Measurements from ENCODE around the gene RAI1.

The RAI1 gene

GRCh38 chr17:17663160-17664063, 17.8 kb upstream of the RAI1 start (continued):
- peak; percentile 87 for TF ChIP-seq ZNF600 (tag by site-specific recombination; IDR thresholded peaks at IDR 0.05)
- TF ChIP-seq KLF1 (tag by site-specific recombination; IDR thresholded peaks at IDR 0.05), result peak; percentile 80; the same call in 1 of the 2 replicates

GRCh38 chr17:17664064-17664452, 17.2 kb upstream of the RAI1 start:
- ChIA-PET CTCF (interaction anchor here (0.8 to 1.4 kb wide), 4 partner anchors 18 to 117 kb away, joined by 3 to 4 read pairs (median 3); no protein-coding TSS in a partner anchor), POLR2A (interaction anchor here (1.2 to 1.3 kb wide), 3 partner anchors 12 to 383 kb away, joined by 3 to 5 read pairs (median 4); partner anchors contain the start of genes COPS3 and PEMT)
- Histone ChIP-seq H3K4me3 (ENCODE audit: low read depth, low read length) (no peak overlapping the region), H3K9me3 (ENCODE audit: control insufficient read depth, insufficient read depth, low read depth, low read length) (no peaks in the 10 kb centered on the region), H3K36me3 (ENCODE audit: control insufficient read depth in 2 of 2, insufficient read depth in 1 of 2, low read length in 2 of 2) (no peaks in the 10 kb centered on the region), H3K4me1 (ENCODE audit: control insufficient read depth, insufficient read depth, low read length) (no peaks in the 10 kb centered on the region), H3K27ac (ENCODE audit: extremely low read depth, low read depth, low read length) (no peak overlapping the region)
- no peak for TF ChIP-seq SCRT2 (tag by site-specific recombination; IDR thresholded peaks at IDR 0.05)
- no peak for TF ChIP-seq ZNF623 (tag by site-specific recombination; IDR thresholded peaks at IDR 0.05)
- no peak for TF ChIP-seq ZFP3 (tag by site-specific recombination; IDR thresholded peaks at IDR 0.05; ENCODE audit: low read depth)

DNA sequence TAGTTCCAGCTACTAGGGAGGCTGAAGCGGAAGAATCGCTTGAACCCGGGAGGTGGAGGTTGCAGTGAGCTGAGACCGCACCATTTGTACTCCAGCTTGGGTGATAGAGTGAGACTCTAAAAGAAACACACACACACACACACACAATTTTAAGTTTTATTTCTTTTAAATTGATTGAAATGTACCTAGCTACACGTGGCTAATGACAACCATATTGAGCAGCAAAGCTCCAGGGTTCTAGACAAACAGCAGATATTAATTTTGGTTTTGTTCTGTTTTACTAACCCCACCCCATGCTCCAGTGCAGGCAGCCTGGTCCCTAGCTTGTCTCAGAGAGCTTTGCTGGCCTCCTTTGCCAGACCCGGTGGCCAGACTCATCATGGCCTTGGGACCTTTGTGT, 16.0 kb upstream of the RAI1 start:
- ChIA-PET CTCF (interaction anchor here (0.6 to 1.0 kb wide), 6 partner anchors 16 to 309 kb away, joined by 3 to 5 read pairs (median 4); partner anchors contain the start of gene RAI1), POLR2A (interaction anchor here (0.5 to 1.3 kb wide), 2 partner anchors 110 to 385 kb away, joined by 3 to 4 read pairs; partner anchors contain the start of gene COPS3)
- H3K4me1 ChIP-seq (ENCODE audit: control insufficient read depth, insufficient read depth, low read length), result no peaks in the 10 kb centered on the region
- H3K4me3 ChIP-seq (ENCODE audit: low read depth, low read length), result no peak overlapping the region
- no peak overlapping the region for H3K27ac ChIP-seq (ENCODE audit: extremely low read depth, low read depth, low read length)
- H3K9me3 ChIP-seq (ENCODE audit: control insufficient read depth, insufficient read depth, low read depth, low read length), result no peaks in the 10 kb centered on the region
- TF ChIP-seq MZF1 (tag by site-specific recombination; IDR thresholded peaks at IDR 0.05; ENCODE audit: borderline replicate concordance), result no peak
- peak; percentile 65 for TF ChIP-seq PRDM10 (tag by site-specific recombination; IDR thresholded peaks at IDR 0.05)
- no peaks in the 10 kb centered on the region for H3K36me3 ChIP-seq (ENCODE audit: control insufficient read depth in 2 of 2, insufficient read depth in 1 of 2, low read length in 2 of 2)

DNA sequence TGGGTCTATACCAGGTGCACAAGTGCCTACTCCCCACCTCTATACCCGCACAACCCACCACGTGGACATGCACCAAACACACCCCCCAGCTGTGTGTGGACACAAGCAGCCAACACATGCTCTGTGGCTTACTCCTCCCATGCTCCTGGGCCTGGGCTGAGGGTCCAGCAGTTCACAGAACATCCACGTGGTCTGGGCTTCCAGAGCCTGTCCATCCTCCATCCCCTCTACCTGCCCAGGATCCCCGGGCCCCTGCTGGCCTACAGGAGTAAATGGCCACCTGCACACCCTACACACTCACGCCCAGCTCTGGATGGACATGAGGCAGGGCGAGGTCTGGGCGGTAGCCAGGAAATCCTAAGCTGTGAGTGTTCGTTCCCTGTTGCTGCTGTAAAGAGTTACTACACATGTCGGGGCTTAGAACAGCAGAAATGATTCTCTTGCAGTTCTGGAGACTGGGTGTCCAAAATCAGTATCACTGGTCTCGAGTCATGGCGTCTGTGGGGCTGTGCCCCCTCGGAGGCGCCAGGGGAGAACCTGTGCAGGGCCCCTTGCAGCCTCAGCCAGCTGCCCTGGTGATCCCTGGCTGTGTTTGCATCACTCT, 15.0 kb upstream of the RAI1 start:
- H3K4me1 ChIP-seq (ENCODE audit: control insufficient read depth, insufficient read depth, low read length), result no peaks in the 10 kb centered on the region
- no peak overlapping the region for H3K4me3 ChIP-seq (ENCODE audit: low read depth, low read length)
- H3K36me3 ChIP-seq (ENCODE audit: control insufficient read depth in 2 of 2, insufficient read depth in 1 of 2, low read length in 2 of 2), result no peaks in the 10 kb centered on the region
- ChIA-PET CTCF (interaction anchor here (1.0 kb wide), 1 partner anchor 53 kb away, joined by 5 read pairs; no protein-coding TSS in a partner anchor), POLR2A (no interaction called here)
- no peaks in the 10 kb centered on the region for H3K9me3 ChIP-seq (ENCODE audit: control insufficient read depth, insufficient read depth, low read depth, low read length)
- no peak for TF ChIP-seq ZNF660 (tag by site-specific recombination; IDR thresholded peaks at IDR 0.05)
- TF ChIP-seq ZXDB (tag by site-specific recombination; IDR thresholded peaks at IDR 0.05), result no peak
- no peak for TF ChIP-seq ZNF596 (tag by site-specific recombination; IDR thresholded peaks at IDR 0.05)
- no peak for TF ChIP-seq ZNF670 (tag by site-specific recombination; IDR thresholded peaks at IDR 0.05; ENCODE audit: low read depth)
- no peak for TF ChIP-seq ZNF571 (tag by site-specific recombination; IDR thresholded peaks at IDR 0.05)
- no peak for TF ChIP-seq ZNF510 (tag by site-specific recombination; IDR thresholded peaks at IDR 0.05; ENCODE audit: insufficient replicate concordance)
- no peak for TF ChIP-seq ZNF423 (tag by site-specific recombination; IDR thresholded peaks at IDR 0.05)
- no peak for TF ChIP-seq ZNF404 (tag by site-specific recombination; IDR thresholded peaks at IDR 0.05)
- TF ChIP-seq, protein P1, sequence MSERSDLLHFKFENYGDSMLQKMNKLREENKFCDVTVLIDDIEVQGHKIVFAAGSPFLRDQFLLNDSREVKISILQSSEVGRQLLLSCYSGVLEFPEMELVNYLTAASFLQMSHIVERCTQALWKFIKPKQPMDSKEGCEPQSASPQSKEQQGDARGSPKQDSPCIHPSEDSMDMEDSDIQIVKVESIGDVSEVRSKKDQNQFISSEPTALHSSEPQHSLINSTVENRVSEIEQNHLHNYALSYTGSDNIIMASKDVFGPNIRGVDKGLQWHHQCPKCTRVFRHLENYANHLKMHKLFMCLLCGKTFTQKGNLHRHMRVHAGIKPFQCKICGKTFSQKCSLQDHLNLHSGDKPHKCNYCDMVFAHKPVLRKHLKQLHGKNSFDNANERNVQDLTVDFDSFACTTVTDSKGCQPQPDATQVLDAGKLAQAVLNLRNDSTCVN (tag by site-specific recombination; optimal IDR thresholded peaks at IDR 0.05), result no peak
- no peak for TF ChIP-seq KLF1 (tag by site-specific recombination; IDR thresholded peaks at IDR 0.05)
- no peak for TF ChIP-seq SP2 (tag by site-specific recombination; IDR thresholded peaks at IDR 0.05)
- TF ChIP-seq KLF16 (tag by site-specific recombination; IDR thresholded peaks at IDR 0.05), result no peak
- H3K27ac ChIP-seq (ENCODE audit: extremely low read depth, low read depth, low read length), result no peak overlapping the region

All from HEK293 (cell line).